ENCODE data around the gene DNAJB7. TPM values are rescaled to one million over a fixed set of nuclear protein-coding genes. Genes with fewer than 3 reads are reported as not detected.
A peak's percentile ranks its signal among the peaks of the same experiment; 100 is the strongest.

DNAJB7 gene
- total and polyA plus RNA-seq, 2 of the 13 experiments (the other 11 are each of a cell fraction or from before 2014, with no cell fraction given): not detected

GRCh38 chr22:40856513-40857308, 5.2 kb downstream of the DNAJB7 start, which contains the start of the genes ST13 and XPNPEP3 (continued):
- TF ChIP-seq ZNF670 (CRISPR knock-in tag; IDR thresholded peaks at IDR 0.05; ENCODE audit: borderline replicate concordance): peak; percentile 52; the same call in 1 of the 2 replicates
- TF ChIP-seq ZNF574 (CRISPR knock-in tag; IDR thresholded peaks at IDR 0.05): peak; percentile 78
- TF ChIP-seq BRF2 (CRISPR knock-in tag; IDR thresholded peaks at IDR 0.05): peak; percentile 81
- no peak for TF ChIP-seq ZBTB1 (CRISPR knock-in tag; IDR thresholded peaks at IDR 0.05; ENCODE audit: borderline replicate concordance)
- peak; percentile 5; the same call in 1 of the 2 replicates for TF ChIP-seq ZNF441 (CRISPR knock-in tag; IDR thresholded peaks at IDR 0.05; ENCODE audit: borderline replicate concordance)
- peak; percentile 75 to 83 for TF ChIP-seq POLR2A (IDR thresholded peaks at IDR 0.05; ENCODE audit: insufficient read depth in 1 of 2, low read depth in 2 of 2, low read length in 2 of 2)
- TF ChIP-seq ZMAT3 (CRISPR knock-in tag; conservative IDR thresholded peaks at IDR 0.05): peak; percentile 95
- peak; percentile 60; the same call in 1 of the 2 replicates for TF ChIP-seq DNMT1 (CRISPR knock-in tag; IDR thresholded peaks at IDR 0.05)
- peak; percentile 58; the same call in 1 of the 2 replicates for TF ChIP-seq ZKSCAN8 (CRISPR knock-in tag; IDR thresholded peaks at IDR 0.05; ENCODE audit: borderline replicate concordance)
- peak; percentile 77 for TF ChIP-seq PTBP1 (IDR thresholded peaks at IDR 0.05; ENCODE audit: low read depth, low read length, poor library complexity, severe bottlenecking)
- peak; percentile 93 for TF ChIP-seq ZFY (CRISPR knock-in tag; IDR thresholded peaks at IDR 0.05)
- TF ChIP-seq RBM39 (IDR thresholded peaks at IDR 0.05; ENCODE audit: low read depth, low read length, poor library complexity, severe bottlenecking): peak; percentile 74
- no peak; the same call in 1 of the 2 replicates for TF ChIP-seq ZNF879 (CRISPR knock-in tag; IDR thresholded peaks at IDR 0.05)
- TF ChIP-seq AKNA (CRISPR knock-in tag; IDR thresholded peaks at IDR 0.05; ENCODE audit: borderline replicate concordance): peak; percentile 39; the same call in 1 of the 2 replicates
- TF ChIP-seq ZNF543 (CRISPR knock-in tag; IDR thresholded peaks at IDR 0.05): peak; percentile 79; the same call in 1 of the 2 replicates
- peak; percentile 58; the same call in 1 of the 2 replicates for TF ChIP-seq ZNF777 (CRISPR knock-in tag; IDR thresholded peaks at IDR 0.05)
- no peak for TF ChIP-seq AKAP8 (CRISPR knock-in tag; IDR thresholded peaks at IDR 0.05)
- TF ChIP-seq SIX4 (CRISPR knock-in tag; IDR thresholded peaks at IDR 0.05): peak; percentile 6; the same call in 1 of the 2 replicates
- TF ChIP-seq ZNF709 (CRISPR knock-in tag; IDR thresholded peaks at IDR 0.05): peak; percentile 90; the same call in 1 of the 2 replicates
- peak; percentile 39; the same call in 1 of the 2 replicates for TF ChIP-seq HOXD1 (CRISPR knock-in tag; IDR thresholded peaks at IDR 0.05)
- TF ChIP-seq SRSF1 (optimal IDR thresholded peaks at IDR 0.05; ENCODE audit: low read depth, low read length): peak; percentile 84

All from HepG2 (cell line).